ENCODE data around the gene GRIA2.

GRCh38 chr4:157314906-157315305, 94.4 kb downstream of the GRIA2 start:
- TF ChIP-seq, protein P1, sequence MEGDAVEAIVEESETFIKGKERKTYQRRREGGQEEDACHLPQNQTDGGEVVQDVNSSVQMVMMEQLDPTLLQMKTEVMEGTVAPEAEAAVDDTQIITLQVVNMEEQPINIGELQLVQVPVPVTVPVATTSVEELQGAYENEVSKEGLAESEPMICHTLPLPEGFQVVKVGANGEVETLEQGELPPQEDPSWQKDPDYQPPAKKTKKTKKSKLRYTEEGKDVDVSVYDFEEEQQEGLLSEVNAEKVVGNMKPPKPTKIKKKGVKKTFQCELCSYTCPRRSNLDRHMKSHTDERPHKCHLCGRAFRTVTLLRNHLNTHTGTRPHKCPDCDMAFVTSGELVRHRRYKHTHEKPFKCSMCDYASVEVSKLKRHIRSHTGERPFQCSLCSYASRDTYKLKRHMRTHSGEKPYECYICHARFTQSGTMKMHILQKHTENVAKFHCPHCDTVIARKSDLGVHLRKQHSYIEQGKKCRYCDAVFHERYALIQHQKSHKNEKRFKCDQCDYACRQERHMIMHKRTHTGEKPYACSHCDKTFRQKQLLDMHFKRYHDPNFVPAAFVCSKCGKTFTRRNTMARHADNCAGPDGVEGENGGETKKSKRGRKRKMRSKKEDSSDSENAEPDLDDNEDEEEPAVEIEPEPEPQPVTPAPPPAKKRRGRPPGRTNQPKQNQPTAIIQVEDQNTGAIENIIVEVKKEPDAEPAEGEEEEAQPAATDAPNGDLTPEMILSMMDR (conservative IDR thresholded peaks at IDR 0.05; ENCODE audit: low read length) = no peak
- TF ChIP-seq EZH2phosphoT487 (IDR thresholded peaks at IDR 0.05; ENCODE audit: borderline replicate concordance, low read depth, low read length) = no peak
